H1 (cell line): ENCODE measurements around the gene C19orf47. TPM values are rescaled to one million over a fixed set of nuclear protein-coding genes. Genes with fewer than 3 reads are reported as not detected.

Experiments used
- CTCF ChIA-PET: fragments of 300-600 bp; sonication (Branson Sonifier 250); formaldehyde crosslinking; loops from one replicate; lab custom pipeline; 2021; ENCODE audit not compliant: partially characterized antibody; lab: Charles Lee
- POLR2A ChIA-PET: fragments of 300-600 bp; sonication (Branson Sonifier 250); formaldehyde crosslinking; loops from one replicate; lab custom pipeline; 2021; ENCODE audit warnings: inconsistent platforms; ENCODE audit not compliant: partially characterized antibody; lab: Charles Lee
- DNase-seq, 2 experiments: peaks; one replicate each; pipeline versions ENCODE4 v3.0.0 to v3.0.0-alpha.2; 2010 to 2022; ENCODE audit warnings: low spot score in 2 of 2, low read depth in 1 of 2, mixed read lengths in 1 of 2
- FAIRE-seq: peaks from 2 replicates; lab custom pipeline; 2011; peaks lifted over from hg19 to GRCh38; lab: Jason Lieb, UNC
- H2AFZ ChIP-seq: 2 replicates; pipeline ENCODE4 v1.8.1; 2012; ENCODE audit warnings: low read length, inconsistent platforms
- H2AK5ac ChIP-seq: 2 replicates; pipeline ENCODE4 v1.6.1; 2013; ENCODE audit warnings: low read depth, low read length
- H2BK120ac ChIP-seq: replicated peaks from 2 replicates; pipeline ENCODE3; 2013; ENCODE audit warnings: low read depth, low read length, inconsistent platforms
- H2BK12ac ChIP-seq: 2 replicates; pipeline ENCODE4 v1.6.1; 2013; ENCODE audit warnings: low read depth, low read length
- H2BK15ac ChIP-seq: 2 replicates; pipeline ENCODE4 v1.6.1; 2013; ENCODE audit warnings: low read length
- H2BK20ac ChIP-seq: 2 replicates; pipeline ENCODE4 v1.6.1; 2013; ENCODE audit warnings: low read length
- H2BK5ac ChIP-seq: 2 replicates; pipeline ENCODE4 v1.6.1; 2013; ENCODE audit warnings: low read depth, low read length
- H3K14ac ChIP-seq: 2 replicates; pipeline ENCODE4 v1.6.1; 2013; ENCODE audit warnings: inconsistent platforms; ENCODE audit not compliant: insufficient read length
- H3K18ac ChIP-seq: 2 replicates; pipeline ENCODE4 v1.6.1; 2013; ENCODE audit warnings: low read length; ENCODE audit errors: extremely low read depth
- H3K23ac ChIP-seq: 2 replicates; pipeline ENCODE4 v1.6.1; 2013; ENCODE audit warnings: inconsistent platforms; ENCODE audit not compliant: insufficient read length
- H3K23me2 ChIP-seq: 2 replicates; pipeline ENCODE4 v1.6.1; 2013; ENCODE audit warnings: low read depth, low read length
- H3K27ac ChIP-seq: 2 replicates; pipeline ENCODE4 v1.6.1; 2011; ENCODE audit warnings: low read depth, low read length, inconsistent platforms
- H3K27me3 ChIP-seq, 4 experiments: replicated peaks in 1 of 4; 1 replicate in 1 of 4; 2 replicates in 3 of 4; pipeline versions ENCODE4 v1.6.1 to v1.8.1; 2011 to 2013; ENCODE audit warnings: low read length in 3 of 4, mild to moderate bottlenecking in 3 of 4, inconsistent platforms in 2 of 4, mixed read lengths in 2 of 4, moderate library complexity in 1 of 4; ENCODE audit not compliant: control insufficient read depth in 3 of 4, insufficient read depth in 3 of 4; ENCODE audit errors: extremely low read depth in 1 of 4
- H3K36me3 ChIP-seq, 4 experiments: 2 replicates each; pipeline versions ENCODE4 v1.6.1 to v1.8.1; 2011 to 2013; ENCODE audit warnings: mild to moderate bottlenecking in 4 of 4, low read length in 3 of 4, moderate library complexity in 2 of 4, control low read depth in 1 of 4, inconsistent platforms in 1 of 4; ENCODE audit not compliant: insufficient read depth in 4 of 4, control insufficient read depth in 2 of 4
- H3K4ac ChIP-seq: replicated peaks from 2 replicates; pipeline ENCODE3; 2013; ENCODE audit warnings: low read length, low read depth, mixed read lengths, inconsistent platforms; ENCODE audit not compliant: insufficient read length
- H3K4me1 ChIP-seq, 4 experiments: replicated peaks in 1 of 4; 1 replicate in 1 of 4; 2 replicates in 3 of 4; pipeline versions ENCODE4 v1.6.1 to v1.8.1; 2011 to 2013; ENCODE audit warnings: low read length in 3 of 4, inconsistent platforms in 2 of 4, mixed read lengths in 1 of 4; ENCODE audit not compliant: insufficient read depth in 4 of 4, control insufficient read depth in 3 of 4
- H3K4me2 ChIP-seq, 2 experiments: 2 replicates each; pipeline versions ENCODE4 v1.6.1 to v1.8.1; 2011 to 2013; ENCODE audit warnings: low read depth in 2 of 2, low read length in 2 of 2, control low read depth in 1 of 2, inconsistent platforms in 1 of 2, mild to moderate bottlenecking in 1 of 2; ENCODE audit not compliant: insufficient read depth in 1 of 2
- H3K4me3 ChIP-seq, 4 experiments: fragments of 200-600, 300-600 bp in 1 of 4; sonication (generic), shearing (Covaris generic), sonication (Bioruptor Twin) in 1 of 4; 2 replicates each; pipeline versions ENCODE4 v1.5.1 to v1.8.1; 2011 to 2016; ENCODE audit warnings: low read length in 4 of 4, low read depth in 3 of 4, control low read depth in 2 of 4, inconsistent platforms in 2 of 4, mild to moderate bottlenecking in 2 of 4, mixed read lengths in 1 of 4, moderate library complexity in 1 of 4; ENCODE audit not compliant: insufficient read depth in 2 of 4; ENCODE audit errors: extremely low read depth in 1 of 4
- H3K56ac ChIP-seq: replicated peaks from 2 replicates; pipeline ENCODE3; 2013; ENCODE audit warnings: low read depth, mild to moderate bottlenecking, mixed read lengths, low read length, inconsistent platforms; ENCODE audit not compliant: insufficient read length
- H3K79me1 ChIP-seq: 2 replicates; pipeline ENCODE4 v1.6.1; 2013; ENCODE audit warnings: low read depth, low read length, control low read depth
- H3K79me2 ChIP-seq, 2 experiments: 2 replicates each; pipeline versions ENCODE4 v1.6.1 to v1.8.1; 2012 to 2013; ENCODE audit warnings: low read length in 2 of 2, mild to moderate bottlenecking in 2 of 2, inconsistent platforms in 1 of 2; ENCODE audit not compliant: insufficient read depth in 2 of 2, control insufficient read depth in 1 of 2
- H3K9ac ChIP-seq, 4 experiments: replicated peaks in 1 of 4; 1 replicate in 1 of 4; 2 replicates in 3 of 4; pipeline versions ENCODE4 v1.6.1 to v1.8.1; 2011 to 2013; ENCODE audit warnings: low read depth in 3 of 4, low read length in 3 of 4, control low read depth in 2 of 4, mild to moderate bottlenecking in 2 of 4, moderate library complexity in 2 of 4, inconsistent platforms in 1 of 4; ENCODE audit errors: extremely low read depth in 1 of 4
- H3K9me3 ChIP-seq, 2 experiments: 2 replicates each; pipeline versions ENCODE4 v1.6.1 to v1.8.1; 2012 to 2013; ENCODE audit warnings: mild to moderate bottlenecking in 2 of 2, moderate library complexity in 2 of 2, control low read depth in 1 of 2, inconsistent platforms in 1 of 2, low read depth in 1 of 2, low read length in 1 of 2, mixed read lengths in 1 of 2; ENCODE audit not compliant: insufficient read depth in 2 of 2
- H4K20me1 ChIP-seq, 2 experiments: replicated peaks in 1 of 2; 2 replicates each; pipeline versions ENCODE3 to v1.8.1; 2011 to 2013; ENCODE audit warnings: inconsistent platforms in 2 of 2, low read length in 2 of 2, mild to moderate bottlenecking in 1 of 2; ENCODE audit not compliant: insufficient read depth in 2 of 2, control insufficient read depth in 1 of 2
- H4K5ac ChIP-seq: 2 replicates; pipeline ENCODE4 v1.6.1; 2013; ENCODE audit warnings: low read length, low read depth, mixed read lengths, inconsistent platforms; ENCODE audit not compliant: insufficient read length
- H4K8ac ChIP-seq: 2 replicates; pipeline ENCODE4 v1.8.0; 2013; ENCODE audit warnings: mild to moderate bottlenecking, moderate library complexity, low read length, inconsistent platforms; ENCODE audit not compliant: insufficient read depth; ENCODE audit errors: extremely low read depth
- H4K91ac ChIP-seq: replicated peaks from 2 replicates; pipeline ENCODE3; 2013; ENCODE audit warnings: low read length, mixed read lengths, inconsistent platforms; ENCODE audit not compliant: insufficient read length
- BACH1 ChIP-seq: IDR thresholded peaks from 2 replicates; pipeline ENCODE4 v1.6.1; 2012; ENCODE audit warnings: low read length, improper control_type of control experiment
- CBX8 ChIP-seq: fragments of 300-800, 300-1000 bp; sonication (generic); IDR thresholded peaks from 2 replicates; pipeline ENCODE4 v1.7.1; 2016; ENCODE audit warnings: low read depth, low read length, borderline replicate concordance
- FOSL1 ChIP-seq: IDR thresholded peaks from 2 replicates; pipeline ENCODE4 v1.6.1; 2011; ENCODE audit warnings: mild to moderate bottlenecking, low read depth, low read length, moderate library complexity; ENCODE audit not compliant: insufficient read depth
- GABPA ChIP-seq: IDR thresholded peaks from 2 replicates; pipeline ENCODE4 v1.6.1; 2011; ENCODE audit warnings: mild to moderate bottlenecking, low read length, moderate library complexity, borderline replicate concordance; ENCODE audit not compliant: insufficient read depth
- GTF2F1 ChIP-seq: IDR thresholded peaks from 2 replicates; pipeline ENCODE4 v1.6.1; 2012; ENCODE audit warnings: low read depth, low read length, improper control_type of control experiment, borderline replicate concordance
- JUN ChIP-seq: IDR thresholded peaks from 2 replicates; pipeline ENCODE4 v1.6.1; 2011; ENCODE audit warnings: low read depth, mild to moderate bottlenecking, improper control_type of control experiment, low read length
- KDM5A ChIP-seq: fragments of 200-600 bp; IDR thresholded peaks from 2 replicates; pipeline ENCODE4 v1.7.1; 2012; ENCODE audit warnings: mild to moderate bottlenecking, low read length, inconsistent platforms, mixed read lengths
- NRF1 ChIP-seq: IDR thresholded peaks from 2 replicates; pipeline ENCODE4 v1.6.1; 2011; ENCODE audit warnings: mild to moderate bottlenecking, low read depth, low read length, improper control_type of control experiment
- RXRA ChIP-seq: IDR thresholded peaks from 2 replicates; pipeline ENCODE4 v1.6.1; 2011; ENCODE audit warnings: low read depth, mild to moderate bottlenecking, low read length, moderate library complexity; ENCODE audit not compliant: insufficient read depth
- SIX5 ChIP-seq: IDR thresholded peaks from 2 replicates; pipeline ENCODE4 v1.6.1; 2011; ENCODE audit warnings: mild to moderate bottlenecking, low read depth, low read length
- TAF7 ChIP-seq: optimal IDR thresholded peaks from 2 replicates; pipeline ENCODE3; 2011; ENCODE audit warnings: low read depth, mild to moderate bottlenecking, inconsistent platforms, low read length, moderate library complexity, borderline replicate concordance
- WGBS, 2 experiments: shearing (Covaris generic) in 1 of 2; methylation state at CpG; one replicate each; pipeline versions ENCODE4 v1.1.6 to v1.1.7; 2013 to 2015; ENCODE audit warnings: low lambda C conversion rate in 2 of 2, mixed read lengths in 2 of 2, inconsistent platforms in 1 of 2, low coverage in 1 of 2, missing lambda C conversion rate in 1 of 2; ENCODE audit not compliant: insufficient replicate concordance in 2 of 2, insufficient coverage in 1 of 2, insufficient read length in 1 of 2; ENCODE audit errors: extremely low coverage in 1 of 2, missing lambda C conversion rate in 1 of 2; 5-methylcytosine and 5-hydroxymethylcytosine counted together
- polyA plus RNA-seq, 7 experiments: library from polyadenylated mRNA; depleted of rRNA in 3 of 7; stranded (reverse) in 5 of 7; unstranded in 2 of 7; fragments of >200 nt in 5 of 7; fragments of 200-250 nt in 2 of 7; gene quantifications; 1 replicate in 5 of 7; 2 replicates in 1 of 7; 4 replicates in 1 of 7; pipeline versions ENCODE4 v1.2.1 to v1.2.3, GENCODE V29; 2011 to 2013; ENCODE audit warnings: missing spikeins in 2 of 7, mixed read lengths in 2 of 7
- total RNA-seq: library from RNA; stranded (reverse); fragmentation: NEBNext Ultra II Directional; extraction: Animal tissue kit (Norgen Biotek cat#: 25700); gene quantifications from 2 replicates; pipeline ENCODE4 v1.2.1, GENCODE V29; 2021

C19orf47 gene
- total and polyA plus RNA-seq, 2 of the 8 experiments (the other 6 are each of a cell fraction or from before 2014, with no cell fraction given) = 17.8 to 27.3 TPM

DNA sequence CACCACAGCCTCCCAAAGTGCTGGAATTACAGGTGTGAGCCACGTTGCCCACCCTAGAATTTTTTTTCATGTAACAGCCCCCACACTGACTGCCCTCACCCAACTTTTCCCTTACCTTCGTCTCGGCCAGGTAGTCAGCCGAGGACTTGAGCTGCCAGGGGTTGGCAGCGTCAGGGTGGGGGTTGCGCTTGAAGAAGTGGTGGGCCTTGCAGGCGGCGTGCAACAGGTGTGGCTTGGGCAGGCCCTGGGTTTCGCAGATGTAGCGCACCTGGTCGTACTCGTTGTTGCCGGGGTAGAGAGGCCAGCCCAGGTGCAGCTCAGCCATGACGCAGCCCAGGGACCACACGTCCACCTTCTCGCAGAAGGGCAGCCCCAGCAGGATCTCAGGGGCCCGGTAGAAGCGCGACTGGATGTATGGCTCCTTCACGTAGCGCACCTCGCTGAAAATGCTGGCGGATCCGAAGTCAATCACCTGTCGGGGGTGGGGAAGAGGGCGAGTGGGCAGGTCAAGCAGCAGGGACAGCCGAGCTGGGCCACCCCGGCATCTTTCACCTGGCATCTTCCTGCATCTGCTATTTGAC is 35.6 kb upstream of the C19orf47 start:
- Histone ChIP-seq H3K4ac (no peak overlapping the region), H3K23me2 (no peaks in the 10 kb centered on the region), H3K18ac (no peak overlapping the region), H2AFZ (no peak overlapping the region), H3K9ac (no peak overlapping the region), H2BK12ac (no peak overlapping the region), H3K4me1 (peaks cover 0 to 4% (median 0%) of the 10 kb centered on the region in 4 experiments; a peak in 2 of 7 replicates), H2BK20ac (no peak overlapping the region), H3K23ac (no peak overlapping the region), H3K4me3 (no peak overlapping the region), H3K79me1 (no peaks in the 10 kb centered on the region), H4K8ac (no peak overlapping the region; the same call in 1 of the 2 replicates), H3K36me3 (peaks cover under 1 to 4% (median 1%) of the 10 kb centered on the region in 4 experiments; a peak in 5 of 8 replicates), H2BK5ac (no peak overlapping the region), H4K20me1 (peaks cover 0 to 11% of the 10 kb centered on the region in 2 experiments), H4K5ac (no peak overlapping the region), H3K79me2 (no peaks in the 10 kb centered on the region), H3K27me3 (no peaks in the 10 kb centered on the region), H2AK5ac (no peak overlapping the region), H3K27ac (no peak overlapping the region), H3K14ac (no peak overlapping the region), H3K56ac (no peak overlapping the region), H3K9me3 (no peaks in the 10 kb centered on the region), H4K91ac (no peak overlapping the region), H2BK15ac (no peak overlapping the region), H3K4me2 (no peak overlapping the region), H2BK120ac (no peak overlapping the region)
- DNase-seq (no peak), FAIRE-seq (no peak)
- POLR2A ChIA-PET = interaction anchor here (0.9 to 1.2 kb wide), 6 partner anchors 15 to 68 kb away, joined by 3 to 4 read pairs (median 3); no protein-coding TSS in a partner anchor
- CTCF ChIA-PET = interaction anchor here (0.6 to 2.5 kb wide), 5 partner anchors 8 to 79 kb away, joined by 3 to 7 read pairs (median 4); no protein-coding TSS in a partner anchor
- 89% methylated on average over 28 of the region's 28 CpGs; no CpG with 5 or more reads in 1 of the 2 experiments for WGBS, 2 experiments
- no peak for TF ChIP-seq CBX8
- TF ChIP-seq BACH1 = no peak
- TF ChIP-seq KDM5A = no peak
- no peak for TF ChIP-seq NRF1
- no peak for TF ChIP-seq GTF2F1
- no peak for TF ChIP-seq SIX5
- TF ChIP-seq TAF7 = no peak
- TF ChIP-seq FOSL1 = no peak
- TF ChIP-seq JUN = no peak
- TF ChIP-seq RXRA = no peak
- TF ChIP-seq GABPA = no peak
